Endometrial microvascular endothelial cells (primary cell): ENCODE data around the gene VAT1L. TPM values are rescaled to one million over a fixed set of nuclear protein-coding genes. Genes with fewer than 3 reads are reported as not detected.

ENCODE experiments used
- in situ Hi-C: cut with HindIII; loops from 2 replicates; pipeline ENCODE4 v1.10.0; 2017; ENCODE audit warnings: low sequenced_read_pairs, low pct_unique_long_range_greater_than_20kb; ENCODE audit errors: inconsistent ontology term
- total RNA-seq: library from RNA; depleted of rRNA; stranded (reverse); fragments of >200 nt; gene quantifications from one replicate; pipeline ENCODE4 v1.2.3, GENCODE V29; 2015; ENCODE audit errors: inconsistent ontology term

VAT1L gene, protein sequence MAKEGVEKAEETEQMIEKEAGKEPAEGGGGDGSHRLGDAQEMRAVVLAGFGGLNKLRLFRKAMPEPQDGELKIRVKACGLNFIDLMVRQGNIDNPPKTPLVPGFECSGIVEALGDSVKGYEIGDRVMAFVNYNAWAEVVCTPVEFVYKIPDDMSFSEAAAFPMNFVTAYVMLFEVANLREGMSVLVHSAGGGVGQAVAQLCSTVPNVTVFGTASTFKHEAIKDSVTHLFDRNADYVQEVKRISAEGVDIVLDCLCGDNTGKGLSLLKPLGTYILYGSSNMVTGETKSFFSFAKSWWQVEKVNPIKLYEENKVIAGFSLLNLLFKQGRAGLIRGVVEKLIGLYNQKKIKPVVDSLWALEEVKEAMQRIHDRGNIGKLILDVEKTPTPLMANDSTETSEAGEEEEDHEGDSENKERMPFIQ
- total RNA-seq = 9.8 TPM

DNA sequence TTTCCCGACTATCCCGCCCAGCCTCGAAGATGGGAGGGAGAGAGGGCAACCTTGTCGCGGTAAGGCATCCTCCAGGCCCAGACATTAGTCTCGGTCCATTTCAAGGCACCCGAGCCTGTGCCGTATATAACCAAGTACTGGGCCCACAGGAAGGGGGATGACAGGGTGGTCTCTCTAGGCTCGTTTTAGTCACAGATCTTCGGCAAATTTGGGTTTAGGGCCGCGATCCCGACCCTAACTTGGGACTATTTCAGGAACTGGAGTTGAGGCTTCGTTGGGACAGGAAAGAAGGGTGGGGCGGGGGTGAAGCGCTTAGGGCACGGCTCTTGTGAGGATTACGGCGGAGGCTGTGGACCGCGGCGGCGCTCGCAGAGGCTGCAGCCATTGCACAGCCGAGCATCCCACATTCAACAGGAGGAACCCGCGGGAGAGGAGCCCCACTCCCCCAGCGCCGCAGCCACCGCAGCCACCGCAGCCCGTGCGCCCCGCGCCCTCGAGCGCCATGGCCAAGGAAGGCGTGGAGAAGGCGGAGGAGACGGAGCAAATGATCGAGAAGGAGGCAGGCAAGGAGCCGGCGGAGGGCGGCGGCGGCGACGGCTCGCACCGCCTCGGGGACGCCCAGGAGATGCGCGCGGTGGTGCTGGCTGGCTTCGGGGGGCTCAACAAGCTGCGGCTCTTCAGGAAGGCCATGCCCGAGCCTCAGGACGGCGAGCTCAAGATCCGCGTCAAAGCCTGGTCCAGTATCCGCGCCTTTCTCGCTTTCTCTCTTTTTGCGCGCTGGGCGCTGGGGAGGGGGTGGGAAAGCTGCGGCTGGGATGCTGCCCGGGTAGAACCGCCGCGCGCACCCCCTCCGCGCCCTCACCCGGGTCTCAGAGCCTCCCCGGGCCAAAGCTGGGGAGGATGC, at the start of gene VAT1L:
VAT1L (plus strand) TSS at position 384 of the 904 bp plus-strand sequence; CDS start at position 503, 119 bp downstream.
- in situ Hi-C loops = no loop called here

DNA sequence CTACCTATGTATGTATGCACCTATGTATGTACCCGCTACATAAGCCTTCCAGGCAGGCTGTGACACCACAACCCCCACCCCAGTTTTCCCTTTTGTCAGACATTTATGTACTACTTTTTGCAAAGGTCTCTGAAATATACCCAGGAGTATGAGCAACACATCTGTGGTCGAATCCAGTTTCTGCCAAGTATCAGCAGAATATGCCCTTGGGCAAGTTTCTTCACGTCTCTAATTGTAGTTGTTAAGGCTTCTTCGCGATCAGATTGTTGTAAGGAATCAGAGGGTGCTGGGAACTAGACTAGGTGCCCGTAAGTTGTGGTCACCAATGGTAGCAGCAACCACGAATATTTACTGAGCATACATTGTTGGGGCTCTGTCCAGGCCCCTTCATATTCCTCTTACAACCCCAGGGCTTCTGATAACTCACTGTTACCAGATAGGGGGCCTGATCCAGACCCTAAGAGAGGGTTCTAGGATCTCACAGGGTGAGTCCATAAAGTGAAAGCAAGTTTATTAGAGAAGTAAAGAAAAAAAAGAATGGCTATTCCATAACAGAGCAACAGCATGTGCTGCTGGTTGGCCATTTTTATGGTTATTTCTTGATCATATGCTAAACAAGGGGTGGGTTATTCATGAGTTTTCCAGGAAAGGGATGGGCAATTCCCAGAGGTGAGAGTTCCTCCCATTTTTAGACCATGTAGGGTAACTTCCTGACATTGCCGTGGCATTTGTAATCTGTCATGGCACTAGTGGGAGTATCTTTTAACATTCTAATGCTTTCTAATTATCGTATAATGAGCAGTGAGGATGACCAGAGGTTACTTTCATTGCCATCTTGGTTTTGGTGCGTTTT, 49.4 kb upstream of the VAT1L start:
- in situ Hi-C loops = no loop called here

DNA sequence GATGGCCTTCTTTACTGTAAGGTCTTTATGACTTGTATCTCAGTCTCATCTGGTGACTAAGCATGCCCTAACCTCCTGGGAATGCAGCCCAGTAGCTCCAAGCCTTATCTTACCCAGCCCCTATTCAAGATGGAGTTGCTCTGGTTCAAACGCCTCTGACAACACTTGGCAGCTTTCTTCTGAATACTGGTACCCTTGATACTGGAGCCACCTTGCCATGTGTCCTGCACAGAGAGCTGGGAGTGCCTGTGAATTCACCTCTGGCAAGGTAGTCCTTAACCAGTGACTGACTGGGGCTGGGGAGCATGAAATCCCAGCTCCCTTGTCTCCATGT, 48.8 kb upstream of the VAT1L start:
- in situ Hi-C loops = no loop called here

DNA sequence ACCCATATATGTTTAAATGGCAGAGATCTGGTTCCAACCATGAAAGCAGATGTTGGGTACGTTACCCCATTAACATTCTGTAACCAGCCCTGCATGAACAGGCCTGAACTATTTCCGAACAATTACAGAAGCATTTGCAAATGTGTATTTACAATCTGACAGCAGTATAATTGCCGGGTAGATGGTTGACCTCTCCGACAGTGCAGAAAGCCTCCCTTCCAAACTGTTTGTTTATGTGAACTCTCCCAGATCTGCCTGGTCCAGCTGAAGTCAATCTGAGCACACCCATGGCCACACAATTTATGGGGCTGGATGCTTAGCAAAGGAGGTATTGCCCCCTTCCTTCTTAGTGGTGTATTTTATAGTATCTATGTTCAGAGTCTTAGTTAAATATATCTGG, 44.2 kb upstream of the VAT1L start:
- in situ Hi-C loops = no loop called here

DNA sequence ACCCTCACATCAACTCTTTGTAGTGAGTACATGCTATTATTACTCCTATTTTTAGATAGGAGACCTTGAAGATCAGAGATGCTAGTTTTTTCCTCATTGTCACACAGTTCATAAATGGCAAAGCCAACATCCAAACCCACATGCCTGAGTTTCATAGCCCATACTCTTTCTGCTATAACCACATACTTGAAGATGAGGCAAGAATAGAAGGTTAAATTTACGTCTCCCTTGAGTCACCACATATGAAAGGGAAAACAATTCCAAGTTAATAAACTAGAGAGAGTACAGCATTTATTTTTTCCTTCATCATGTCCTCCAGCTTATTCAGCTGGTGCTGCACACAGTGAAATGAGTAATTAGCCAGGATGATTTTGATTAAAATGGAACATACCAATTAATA, 42.4 kb upstream of the VAT1L start:
- in situ Hi-C loops = no loop called here

DNA sequence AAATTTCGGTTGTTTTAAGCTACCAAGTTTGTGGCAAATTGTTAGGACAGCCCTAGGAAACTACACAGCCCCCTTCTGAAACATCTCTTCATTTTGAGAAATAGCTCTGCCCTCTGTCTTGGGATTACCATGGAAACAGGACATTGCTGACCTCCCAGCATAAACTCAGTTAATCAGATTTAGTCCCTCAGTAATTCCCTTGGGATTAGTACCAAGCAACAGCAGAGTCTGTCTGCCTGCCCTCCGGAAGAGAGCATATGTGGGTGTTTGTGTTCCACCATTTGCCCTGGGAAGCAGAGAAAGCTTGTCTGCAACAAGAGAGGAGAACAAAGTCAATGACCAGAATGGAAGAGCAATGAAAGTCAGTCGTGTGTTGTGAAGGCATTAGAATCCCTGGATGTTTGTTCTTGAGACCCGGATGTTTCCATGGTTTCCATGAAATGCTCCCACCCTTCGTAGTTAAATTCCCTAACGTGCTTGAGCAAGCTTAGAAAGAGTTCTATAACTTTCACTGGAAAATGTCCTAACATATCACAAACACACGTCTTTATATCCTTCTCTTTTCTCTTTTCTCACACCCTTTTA, 39.9 kb upstream of the VAT1L start:
- in situ Hi-C loops = no loop called here

DNA sequence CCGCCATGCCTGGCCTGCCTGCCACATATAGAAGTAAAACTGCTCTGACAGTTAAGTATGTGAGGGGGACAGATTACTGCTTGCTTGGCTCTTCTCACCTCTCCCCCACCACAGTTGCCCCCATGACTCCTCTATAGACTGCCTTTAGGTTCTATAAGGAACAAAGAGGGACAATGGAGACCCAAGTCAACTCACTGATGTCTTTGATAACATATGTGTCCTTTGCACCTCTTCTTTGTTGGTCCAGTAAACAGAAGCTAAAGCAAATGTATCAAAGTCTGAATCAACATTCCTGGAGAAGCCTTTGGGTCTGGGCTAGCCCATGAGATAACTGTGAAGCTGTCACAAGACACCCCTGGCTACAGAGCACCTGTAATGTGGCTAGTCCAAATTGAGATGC, 38.9 kb upstream of the VAT1L start:
- in situ Hi-C loops = no loop called here

DNA sequence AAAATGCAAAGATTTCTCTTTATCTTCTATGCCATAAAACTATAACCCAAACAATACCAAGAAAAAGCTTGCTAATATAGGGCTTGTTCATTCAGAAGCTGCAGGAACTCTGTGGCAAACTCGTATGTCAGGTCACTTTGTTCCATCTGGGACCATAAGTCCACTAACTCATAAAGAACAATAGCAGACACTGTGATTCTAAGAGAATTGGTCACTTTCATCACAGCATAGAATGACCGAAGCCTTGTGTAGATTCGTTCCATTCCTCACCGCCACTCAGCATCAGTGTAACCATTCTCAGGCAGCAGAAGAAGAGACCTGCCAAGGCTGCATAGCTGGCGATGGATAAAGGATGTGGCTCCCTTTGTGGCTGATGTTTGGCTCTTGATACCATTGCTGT, 30.3 kb upstream of the VAT1L start:
- in situ Hi-C loops = no loop called here

DNA sequence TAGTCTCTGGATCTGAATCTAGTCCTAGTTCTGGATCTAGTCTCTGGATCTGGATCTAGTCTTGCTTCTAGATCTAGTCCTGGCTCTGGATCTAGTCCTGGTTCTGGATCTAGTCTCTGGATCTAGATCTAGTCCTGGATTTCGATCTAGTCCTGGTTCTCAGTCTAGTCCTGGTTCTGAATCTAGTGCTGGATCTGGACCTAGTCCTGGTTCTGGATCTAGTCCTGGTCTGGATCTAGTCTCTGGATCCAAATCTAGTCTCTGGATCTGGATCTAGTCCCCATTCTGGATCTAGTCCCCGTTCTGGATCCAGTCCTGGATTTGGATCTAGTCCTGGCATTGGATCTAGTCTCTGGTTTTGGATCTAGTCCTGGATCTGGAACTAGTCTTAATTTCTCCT, 29.9 kb upstream of the VAT1L start:
- in situ Hi-C loops = no loop called here

DNA sequence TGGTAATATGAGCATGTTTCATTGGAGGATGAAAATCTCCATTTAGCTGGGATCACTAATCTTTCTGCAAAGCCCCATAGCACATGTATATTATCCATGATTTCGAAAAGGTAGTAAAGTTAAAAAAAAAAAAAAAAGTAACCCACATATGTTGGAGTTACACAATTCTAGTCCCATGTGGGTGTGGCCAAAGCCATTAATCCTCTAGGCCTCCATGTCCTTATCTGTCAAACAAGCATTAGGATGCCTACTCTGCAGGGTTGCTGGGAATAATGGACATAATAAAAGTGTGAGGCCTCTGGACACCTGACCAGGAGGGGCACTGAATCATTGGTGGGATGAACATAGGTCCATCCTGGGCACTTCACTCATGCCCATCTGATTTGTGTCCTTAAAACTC, 29.2 kb upstream of the VAT1L start:
- in situ Hi-C loops = no loop called here

DNA sequence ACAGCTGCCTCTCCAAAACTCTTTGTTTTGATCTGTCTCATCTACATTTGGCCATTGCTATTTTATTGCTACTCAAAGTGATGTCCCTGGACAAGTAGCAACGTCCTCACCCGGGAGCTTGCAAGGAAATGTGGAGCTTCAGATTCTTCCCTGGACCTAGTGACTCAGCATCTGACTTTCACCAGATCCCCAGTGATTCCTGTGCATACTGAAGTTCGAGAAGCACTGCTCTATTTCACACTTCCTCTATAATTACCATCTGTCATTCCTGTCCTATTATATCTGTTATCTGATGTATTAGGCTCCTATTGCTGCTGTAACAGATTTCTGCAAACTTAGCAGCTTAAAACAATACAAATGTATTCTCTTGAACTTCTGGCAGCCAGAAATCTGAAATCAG, 28.5 kb upstream of the VAT1L start:
- in situ Hi-C loops = no loop called here

DNA sequence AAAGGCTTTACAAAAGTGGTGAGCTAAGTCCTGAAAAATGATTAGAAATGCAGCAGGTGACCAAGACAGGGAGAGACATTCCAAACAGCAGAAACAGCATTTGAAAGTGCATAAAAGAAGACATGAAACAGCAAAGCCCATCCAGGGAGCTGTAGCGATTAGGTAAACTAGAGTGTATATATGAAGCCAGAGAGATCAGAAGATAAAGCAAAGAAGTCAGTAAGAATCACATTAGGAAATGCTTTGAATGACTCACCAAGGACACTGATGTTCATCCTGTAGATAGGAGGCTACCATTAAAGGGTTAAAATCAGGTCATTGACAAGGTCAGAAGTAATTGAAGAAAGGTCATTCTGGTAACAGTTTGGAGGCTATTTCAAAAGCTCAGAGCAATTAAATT, 27.6 kb upstream of the VAT1L start:
- in situ Hi-C loops = no loop called here

DNA sequence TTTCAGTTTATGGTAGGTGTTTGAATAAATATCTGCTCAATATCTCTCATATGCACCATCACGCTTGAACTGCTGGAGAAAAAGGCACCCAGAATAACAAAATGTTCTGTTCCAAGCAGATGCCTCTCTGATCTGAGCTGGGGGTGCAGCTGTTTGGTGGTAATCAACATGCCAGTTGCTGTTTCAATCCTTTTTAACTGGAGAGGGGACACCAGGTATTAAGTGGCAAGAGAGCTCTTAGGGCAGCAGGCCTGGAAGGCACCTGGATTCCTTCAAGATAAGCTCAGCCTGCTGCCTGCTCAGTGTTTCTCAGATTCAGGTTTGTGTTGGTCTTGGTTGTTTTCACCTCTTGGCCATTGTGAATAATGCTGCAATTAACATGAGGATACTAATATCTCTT, 27.2 kb upstream of the VAT1L start:
- in situ Hi-C loops = no loop called here

DNA sequence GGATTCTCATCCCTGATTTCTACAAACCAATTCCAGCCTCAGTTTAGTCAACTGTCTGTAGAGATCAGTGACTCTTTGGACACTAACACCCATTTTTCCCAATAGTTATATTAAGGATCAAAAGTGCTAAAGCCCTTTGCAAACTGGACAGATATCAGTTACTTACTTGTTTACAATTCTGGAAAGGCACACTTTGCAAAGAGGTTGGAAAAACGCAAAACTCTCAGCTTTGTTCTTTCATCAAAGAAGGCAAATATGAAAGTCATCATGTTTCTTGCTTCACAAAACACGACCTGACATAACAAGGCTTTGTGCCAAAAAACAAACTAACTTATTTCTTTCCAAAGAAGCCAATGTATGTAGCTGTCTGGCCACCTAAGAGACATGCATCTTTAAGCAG, 26.1 kb upstream of the VAT1L start:
- in situ Hi-C loops = no loop called here

DNA sequence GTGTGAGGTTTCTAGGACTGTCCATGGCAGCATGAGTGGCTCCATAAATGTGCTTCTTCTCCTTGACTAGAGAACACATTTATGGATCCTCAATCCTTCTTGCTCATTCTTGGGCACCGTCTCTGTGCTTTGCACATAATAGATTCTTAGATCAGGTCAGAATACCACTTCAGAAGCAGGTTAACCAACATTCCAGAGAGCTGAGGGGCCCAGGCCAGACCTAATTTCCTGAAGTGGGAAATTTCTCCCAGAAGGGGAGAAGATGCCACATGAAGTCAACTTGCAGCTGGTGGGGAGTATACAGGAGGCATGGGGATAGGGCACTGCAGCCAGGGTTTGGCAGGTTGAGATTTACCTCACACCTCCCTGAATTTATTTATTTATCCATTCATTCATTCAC, 24.4 kb upstream of the VAT1L start:
- in situ Hi-C loops = no loop called here

DNA sequence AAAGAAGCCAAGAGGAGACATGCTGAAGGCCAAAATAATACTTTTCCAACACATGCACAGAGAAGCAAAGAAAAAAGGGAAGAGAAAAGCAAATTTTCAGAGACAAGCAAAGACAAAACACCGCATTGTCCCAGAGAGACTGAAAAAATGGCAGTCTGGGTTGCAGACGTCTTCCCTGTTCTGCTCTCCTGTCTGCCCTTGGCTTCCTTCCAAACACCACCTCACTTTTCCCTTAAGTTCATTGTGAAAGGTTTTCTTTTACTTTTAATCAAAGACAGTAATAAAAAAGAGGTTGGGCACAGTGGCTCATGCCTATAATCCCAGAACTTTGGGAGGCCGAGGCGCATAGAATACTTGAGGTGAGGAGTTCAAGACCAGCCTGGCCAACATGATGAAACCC, 21.2 kb upstream of the VAT1L start:
- in situ Hi-C loops = no loop called here

DNA sequence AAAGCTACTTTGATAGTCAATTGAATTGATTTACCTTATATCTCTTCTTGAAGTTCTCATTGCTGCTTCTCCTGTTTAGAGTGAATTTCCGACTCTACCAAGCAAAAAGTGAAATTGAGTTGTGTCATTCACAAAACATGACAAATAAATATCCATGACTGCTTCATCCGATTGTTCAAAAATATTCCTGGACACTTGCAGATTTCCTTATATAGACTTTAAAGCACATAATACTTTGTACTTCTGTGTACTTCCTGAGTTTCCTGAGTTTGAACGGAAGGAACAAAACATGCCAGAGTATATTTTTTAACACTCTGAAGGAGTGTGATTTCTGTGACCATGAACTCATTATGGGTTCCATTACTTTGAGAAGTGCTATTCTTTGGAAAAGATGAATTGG, 20.5 kb upstream of the VAT1L start:
- in situ Hi-C loops = no loop called here

DNA sequence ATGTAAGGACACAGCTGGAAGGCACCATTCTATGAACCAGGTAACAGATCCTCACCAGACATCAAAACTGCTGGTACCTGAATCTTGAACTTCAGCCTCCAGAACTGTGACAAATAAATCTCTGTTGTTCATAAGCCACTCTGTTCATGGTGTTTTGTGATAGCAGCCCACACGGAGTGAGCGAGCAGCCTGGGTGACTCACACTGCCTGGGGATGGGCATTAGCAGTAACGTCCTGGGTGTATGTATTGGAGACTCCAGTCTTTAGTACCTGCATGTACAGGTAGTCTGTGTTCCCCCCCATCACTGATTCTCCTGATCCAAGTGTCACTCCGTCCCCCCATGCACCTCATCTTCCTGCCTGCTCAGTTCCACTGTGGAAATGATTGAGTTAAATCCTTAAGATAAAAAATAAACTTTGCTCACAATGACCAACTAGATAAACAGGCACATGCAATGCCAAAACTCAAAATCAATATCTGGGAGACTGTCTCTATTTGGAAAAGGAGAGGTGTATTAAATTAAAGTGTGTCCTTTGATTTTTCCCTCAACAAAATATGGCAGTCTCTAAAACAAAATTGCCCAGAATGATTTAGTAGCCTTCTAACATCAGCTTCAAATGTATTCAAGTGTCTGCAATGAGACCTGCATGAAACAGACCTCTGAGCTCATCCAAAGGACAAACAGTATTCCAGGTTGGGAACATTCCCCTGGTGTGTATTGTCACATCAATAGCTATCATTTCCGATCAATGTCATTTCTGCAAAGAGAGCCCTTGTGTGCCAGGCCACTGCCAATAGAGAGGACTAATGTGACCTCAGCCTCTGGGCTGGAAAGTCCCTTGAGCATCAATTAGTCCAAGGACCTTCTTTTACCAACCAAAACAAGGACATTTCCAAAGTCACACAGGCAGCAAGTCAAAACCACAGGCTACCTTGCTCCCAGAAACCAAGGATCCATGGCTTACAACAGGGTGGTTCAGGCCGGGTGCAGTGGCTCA, 12.2 kb upstream of the VAT1L start:
- in situ Hi-C loops = no loop called here
